Parathyroid adenoma (tissue), 2 donors: ENCODE measurements around the gene HPS1.

Experiments used
- H2AFZ ChIP-seq: fragments of 300-600 bp; sonication (generic); one replicate; pipeline ENCODE4 v1.7.0; 2017; ENCODE audit warnings: antibody characterized with exemption, mild to moderate bottlenecking
- H3K27ac ChIP-seq: fragments of 300-600 bp; sonication (generic); one replicate; pipeline ENCODE4 v1.7.0; 2017
- H3K27me3 ChIP-seq: fragments of 300-600 bp; sonication (generic); one replicate; pipeline ENCODE4 v1.7.0; 2017; ENCODE audit warnings: low read length; ENCODE audit not compliant: control insufficient read depth, insufficient read depth
- H3K36me3 ChIP-seq: fragments of 300-600 bp; sonication (generic); one replicate; pipeline ENCODE4 v1.7.0; 2017; ENCODE audit warnings: low read length; ENCODE audit not compliant: control insufficient read depth, insufficient read depth
- H3K4me1 ChIP-seq: fragments of 300-600 bp; sonication (generic); one replicate; pipeline ENCODE4 v1.7.0; 2017; ENCODE audit warnings: control low read depth
- H3K4me2 ChIP-seq: fragments of 300-600 bp; sonication (generic); one replicate; pipeline ENCODE4 v1.7.0; 2017; ENCODE audit warnings: low read length
- H3K4me3 ChIP-seq: fragments of 300-600 bp; sonication (generic); one replicate; pipeline ENCODE4 v1.7.0; 2017; ENCODE audit warnings: low read depth, low read length
- H3K79me2 ChIP-seq: fragments of 300-600 bp; sonication (generic); one replicate; pipeline ENCODE4 v1.7.0; 2017; ENCODE audit warnings: control low read depth
- H3K9ac ChIP-seq: fragments of 300-600 bp; sonication (generic); one replicate; pipeline ENCODE4 v1.7.0; 2017; ENCODE audit warnings: mild to moderate bottlenecking
- H3K9me3 ChIP-seq: fragments of 300-600 bp; sonication (generic); one replicate; pipeline ENCODE4 v1.7.0; 2017; ENCODE audit warnings: low read length; ENCODE audit not compliant: control insufficient read depth
- CTCF ChIP-seq: fragments of 300-600 bp; sonication (generic); IDR thresholded peaks from one replicate; pipeline ENCODE4 v1.7.0; 2017; ENCODE audit warnings: antibody characterized with exemption, mild to moderate bottlenecking
- donor health status: primary hyperparathyroidism.

HPS1 gene

GRCh38 chr10:98404571-98405359 lies 42.0 kb downstream of the HPS1 start:
- H3K4me3 ChIP-seq, result no peak overlapping the region
- H3K27ac ChIP-seq, result no peak overlapping the region
- no peak for TF ChIP-seq CTCF
- no peaks in the 10 kb centered on the region for H3K4me1 ChIP-seq
- no peaks in the 10 kb centered on the region for H3K9me3 ChIP-seq
- H3K36me3 ChIP-seq, result no peaks in the 10 kb centered on the region
- no peak overlapping the region for H3K9ac ChIP-seq
- H3K27me3 ChIP-seq, result no peaks in the 10 kb centered on the region
- H2AFZ ChIP-seq, result no peak overlapping the region
- H3K79me2 ChIP-seq, result no peaks in the 10 kb centered on the region
- no peak overlapping the region for H3K4me2 ChIP-seq

- H2AFZ ChIP-seq, result no peak overlapping the region
- H3K9ac ChIP-seq, result no peak overlapping the region
- no peaks in the 10 kb centered on the region for H3K79me2 ChIP-seq
- H3K27me3 ChIP-seq, result no peaks in the 10 kb centered on the region
- no peaks in the 10 kb centered on the region for H3K4me1 ChIP-seq
- no peak overlapping the region for H3K4me2 ChIP-seq
- TF ChIP-seq CTCF, result no peak
- no peaks in the 10 kb centered on the region for H3K9me3 ChIP-seq
- no peak overlapping the region for H3K4me3 ChIP-seq
- no peaks in the 10 kb centered on the region for H3K36me3 ChIP-seq
- H3K27ac ChIP-seq, result no peak overlapping the region
Measured at GRCh38 chr10:98403812-98404504, 42.8 kb downstream of the HPS1 start.

- Histone ChIP-seq H3K27me3 (no peaks in the 10 kb centered on the region), H3K4me1 (no peaks in the 10 kb centered on the region), H3K9me3 (no peaks in the 10 kb centered on the region), H3K4me3 (no peak overlapping the region), H3K79me2 (no peaks in the 10 kb centered on the region), H3K9ac (no peak overlapping the region), H3K27ac (no peak overlapping the region), H2AFZ (no peak overlapping the region), H3K4me2 (no peak overlapping the region), H3K36me3 (no peaks in the 10 kb centered on the region)
- TF ChIP-seq CTCF, result no peak
Measured at GRCh38 chr10:98402931-98403718, 43.6 kb downstream of the HPS1 start.

- Histone ChIP-seq H3K36me3 (no peaks in the 10 kb centered on the region), H3K9me3 (no peaks in the 10 kb centered on the region), H3K79me2 (no peaks in the 10 kb centered on the region), H3K27ac (no peak overlapping the region), H3K4me3 (no peak overlapping the region), H3K9ac (no peak overlapping the region), H3K4me1 (no peaks in the 10 kb centered on the region), H3K4me2 (no peak overlapping the region), H3K27me3 (no peaks in the 10 kb centered on the region), H2AFZ (no peak overlapping the region)
- no peak for TF ChIP-seq CTCF
Measured at GRCh38 chr10:98402478-98402877, 44.3 kb downstream of the HPS1 start.
